ENCODE measurements around the gene COA8. TPM values are rescaled to one million over a fixed set of nuclear protein-coding genes. Genes with fewer than 3 reads are reported as not detected.

COA8 gene
- total and polyA plus RNA-seq, 5 donors = 33.8 to 60.8 (median 43.3) TPM

DNA sequence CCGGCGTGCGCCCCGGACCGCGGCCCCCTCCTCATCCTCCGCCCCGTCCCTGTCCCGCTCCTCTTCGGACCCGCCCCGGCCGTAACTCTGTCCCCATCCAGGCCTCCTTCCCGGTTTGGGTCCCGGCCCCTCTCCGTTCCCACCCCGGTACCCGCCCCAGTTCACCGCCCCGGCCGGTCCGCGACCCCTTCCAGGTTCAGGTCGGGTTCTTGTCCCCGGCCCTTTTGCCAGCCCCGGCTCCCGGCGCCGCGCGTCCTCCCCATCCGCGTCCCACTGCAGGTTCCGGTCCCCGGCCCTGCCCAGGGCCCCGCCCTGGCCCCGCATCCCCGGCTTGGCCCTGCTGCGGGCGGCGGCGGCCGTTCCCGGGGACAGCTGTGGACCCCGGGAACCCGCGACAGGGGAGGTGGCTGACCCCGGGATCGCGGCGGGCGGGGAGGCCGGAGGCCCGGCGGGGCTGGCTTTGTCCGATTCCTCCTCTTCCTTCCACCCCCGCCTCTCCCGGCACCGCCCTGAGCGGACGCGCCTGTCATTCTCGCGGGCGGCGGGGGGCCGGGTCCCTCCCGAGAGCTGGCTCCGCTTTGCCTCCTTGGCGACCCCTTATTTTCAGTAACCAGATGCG, 66.9 kb downstream of the COA8 start:
- Histone ChIP-seq H3K4me1 (ENCODE audit: control insufficient read depth, insufficient read depth, low read length) (peaks cover 8% of the 10 kb centered on the region), H3K27ac (ENCODE audit: low read length) (peak overlapping the region; percentile 94), H3K4me3 (ENCODE audit: low read length) (peak overlapping the region; percentile 89), H3K9me3 (ENCODE audit: control insufficient read depth, low read length) (no peaks in the 10 kb centered on the region), H3K27me3 (ENCODE audit: control insufficient read depth, insufficient read depth) (no peaks in the 10 kb centered on the region)
- intact Hi-C loops (cut with DNase I) = no loop called here
- ATAC-seq (peak; percentile 56 to 59), DNase-seq (peak; percentile 72 to 88 (median 87))
- WGBS = under 1% methylated on average over 71 of the region's 71 CpGs

GRCh38 chr14:103630364-103631108, 67.8 kb downstream of the COA8 start:
- no peak for ATAC-seq
- Histone ChIP-seq H3K4me1 (ENCODE audit: control insufficient read depth, insufficient read depth, low read length) (peaks cover 6% of the 10 kb centered on the region), H3K27me3 (ENCODE audit: control insufficient read depth, insufficient read depth) (no peaks in the 10 kb centered on the region), H3K27ac (ENCODE audit: low read length) (no peak overlapping the region), H3K4me3 (ENCODE audit: low read length) (peak overlapping the region; percentile 89), H3K9me3 (ENCODE audit: control insufficient read depth, low read length) (no peaks in the 10 kb centered on the region)
- 18% methylated on average over 5 of the region's 5 CpGs for WGBS
- intact Hi-C loops (cut with DNase I) = no loop called here
- DNase-seq = no peak

DNA sequence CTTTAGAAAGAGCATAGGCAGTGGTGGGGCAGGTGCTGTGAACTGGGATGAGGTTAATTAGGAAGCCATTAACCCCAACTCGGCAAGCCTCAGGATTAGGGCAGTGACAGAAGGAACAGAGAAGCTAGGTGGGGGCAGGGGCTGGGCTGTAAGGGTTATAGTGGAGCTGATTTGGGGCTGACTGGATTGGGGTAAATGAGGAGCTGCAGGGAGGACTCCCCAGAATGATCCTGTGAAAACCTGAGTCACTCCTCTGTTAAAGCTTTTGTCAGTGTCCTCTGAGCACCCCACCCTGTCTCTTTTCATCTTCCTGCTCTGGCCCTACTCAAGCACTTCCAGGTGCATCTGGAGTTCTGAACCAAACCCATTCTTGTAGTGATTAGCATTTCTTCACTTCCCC, 70.6 kb downstream of the COA8 start:
- intact Hi-C loops (cut with DNase I) = no loop called here
- Histone ChIP-seq H3K9me3 (ENCODE audit: control insufficient read depth, low read length) (no peaks in the 10 kb centered on the region), H3K27ac (ENCODE audit: low read length) (no peak overlapping the region), H3K27me3 (ENCODE audit: control insufficient read depth, insufficient read depth) (no peaks in the 10 kb centered on the region), H3K4me3 (ENCODE audit: low read length) (no peak overlapping the region), H3K4me1 (ENCODE audit: control insufficient read depth, insufficient read depth, low read length) (peaks cover 11% of the 10 kb centered on the region)
- WGBS = 59% methylated on average over 1 of the region's 1 CpG
- DNase-seq (no peak), ATAC-seq (no peak)

DNA sequence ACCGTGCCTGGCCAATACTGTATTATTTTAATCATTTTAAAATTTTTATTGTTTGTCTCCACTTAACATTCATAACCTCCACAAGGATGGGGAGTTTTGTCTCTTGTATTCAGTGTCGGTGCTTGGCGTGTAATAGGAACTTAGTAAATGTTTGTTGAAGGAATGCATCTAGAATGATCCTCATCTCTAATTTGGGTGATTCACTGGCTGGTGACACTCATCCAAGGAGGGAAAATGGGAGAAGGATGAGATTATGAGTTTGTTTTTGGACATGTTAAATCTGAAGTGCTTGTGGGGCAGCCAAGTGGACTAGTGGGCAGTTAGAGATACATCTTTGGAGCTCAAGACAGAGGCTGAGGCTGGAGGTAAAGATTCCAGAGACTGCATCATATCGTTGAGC, 71.4 kb downstream of the COA8 start:
- 69% methylated on average over 4 of the region's 4 CpGs for WGBS
- ATAC-seq (no peak), DNase-seq (no peak)
- H3K27me3 ChIP-seq (ENCODE audit: control insufficient read depth, insufficient read depth) = no peaks in the 10 kb centered on the region
- H3K9me3 ChIP-seq (ENCODE audit: control insufficient read depth, low read length) = no peaks in the 10 kb centered on the region
- intact Hi-C loops (cut with DNase I) = no loop called here
- no peak overlapping the region for H3K4me3 ChIP-seq (ENCODE audit: low read length)
- H3K4me1 ChIP-seq (ENCODE audit: control insufficient read depth, insufficient read depth, low read length) = peaks cover 13% of the 10 kb centered on the region
- no peak overlapping the region for H3K27ac ChIP-seq (ENCODE audit: low read length)

DNA sequence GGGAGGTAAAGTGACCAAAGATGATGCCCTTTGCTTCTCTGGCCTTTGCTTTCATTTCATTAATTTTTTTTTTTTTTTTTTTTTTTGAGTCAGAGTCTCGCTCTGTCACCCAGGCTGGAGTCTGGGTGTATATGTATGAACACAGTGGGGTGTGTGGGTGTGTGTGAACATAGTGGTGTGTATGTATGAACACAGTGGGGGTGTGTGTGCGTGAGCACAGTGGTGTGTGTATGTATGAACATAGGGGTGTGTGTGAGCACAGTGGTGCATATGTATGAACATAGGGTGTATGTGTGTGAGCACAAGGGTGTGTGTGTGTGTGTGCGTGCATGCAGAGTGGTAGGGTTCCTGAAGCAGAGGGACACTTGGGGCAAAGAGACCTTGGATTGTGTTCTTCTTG, 75.8 kb downstream of the COA8 start:
- Histone ChIP-seq H3K4me1 (ENCODE audit: control insufficient read depth, insufficient read depth, low read length) (peaks cover 10% of the 10 kb centered on the region), H3K27me3 (ENCODE audit: control insufficient read depth, insufficient read depth) (no peaks in the 10 kb centered on the region), H3K4me3 (ENCODE audit: low read length) (no peak overlapping the region), H3K9me3 (ENCODE audit: control insufficient read depth, low read length) (no peaks in the 10 kb centered on the region), H3K27ac (ENCODE audit: low read length) (no peak overlapping the region)
- intact Hi-C loops (cut with DNase I) = no loop called here
- no peak for DNase-seq
- ATAC-seq = peak; percentile 25 to 46
- WGBS = 94% methylated on average over 3 of the region's 3 CpGs

Other genes starting within 250 kb of the COA8 start
- 100 to 1,000 TPM; 224 to 275 (median 253) TPM for gene EIF5, start 228.7 kb upstream of the COA8 start, total RNA-seq
- gene EIF5, start 228.7 kb upstream of the COA8 start, polyA plus RNA-seq = 77.4 TPM
- 100 to 1,000 TPM in 1 of 4 donors, 10 to 100 TPM in 3; 85.6 to 105 (median 96.0) TPM for gene MARK3, start 177.5 kb upstream of the COA8 start, total RNA-seq
- 79.4 TPM for gene MARK3, start 177.5 kb upstream of the COA8 start, polyA plus RNA-seq
- gene CKB, start 40.1 kb upstream of the COA8 start, total RNA-seq = 100 to 1,000 TPM; 478 to 697 (median 542) TPM
- 843 TPM for gene CKB, start 40.1 kb upstream of the COA8 start, polyA plus RNA-seq
- 1 to 10 TPM; 4.8 to 6.9 (median 6.5) TPM for gene TRMT61A, start 33.8 kb upstream of the COA8 start, total RNA-seq
- gene TRMT61A, start 33.8 kb upstream of the COA8 start, polyA plus RNA-seq = 6.2 TPM
- gene BAG5, start 303 bp upstream of the COA8 start, total RNA-seq = 10 to 100 TPM; 18.9 to 23.6 (median 19.5) TPM
- 7.7 TPM for gene BAG5, start 303 bp upstream of the COA8 start, polyA plus RNA-seq
- 100 to 1,000 TPM; 110 to 137 (median 129) TPM for gene KLC1, start 66.3 kb downstream of the COA8 start, total RNA-seq
- 112 TPM for gene KLC1, start 66.3 kb downstream of the COA8 start, polyA plus RNA-seq
- gene XRCC3, start 152.5 kb downstream of the COA8 start, total RNA-seq = 1 to 10 TPM; 2.1 to 5.6 (median 2.4) TPM
- 2.2 TPM for gene XRCC3, start 152.5 kb downstream of the COA8 start, polyA plus RNA-seq
- 10 to 100 TPM; 42.0 to 61.0 (median 52.4) TPM for gene ZFYVE21, start 152.8 kb downstream of the COA8 start, total RNA-seq
- gene ZFYVE21, start 152.8 kb downstream of the COA8 start, polyA plus RNA-seq = 66.8 TPM

All from right cardiac atrium (tissue), 5 donors.